ENCODE measurements around the gene NEURL1B.

NEURL1B gene

DNA sequence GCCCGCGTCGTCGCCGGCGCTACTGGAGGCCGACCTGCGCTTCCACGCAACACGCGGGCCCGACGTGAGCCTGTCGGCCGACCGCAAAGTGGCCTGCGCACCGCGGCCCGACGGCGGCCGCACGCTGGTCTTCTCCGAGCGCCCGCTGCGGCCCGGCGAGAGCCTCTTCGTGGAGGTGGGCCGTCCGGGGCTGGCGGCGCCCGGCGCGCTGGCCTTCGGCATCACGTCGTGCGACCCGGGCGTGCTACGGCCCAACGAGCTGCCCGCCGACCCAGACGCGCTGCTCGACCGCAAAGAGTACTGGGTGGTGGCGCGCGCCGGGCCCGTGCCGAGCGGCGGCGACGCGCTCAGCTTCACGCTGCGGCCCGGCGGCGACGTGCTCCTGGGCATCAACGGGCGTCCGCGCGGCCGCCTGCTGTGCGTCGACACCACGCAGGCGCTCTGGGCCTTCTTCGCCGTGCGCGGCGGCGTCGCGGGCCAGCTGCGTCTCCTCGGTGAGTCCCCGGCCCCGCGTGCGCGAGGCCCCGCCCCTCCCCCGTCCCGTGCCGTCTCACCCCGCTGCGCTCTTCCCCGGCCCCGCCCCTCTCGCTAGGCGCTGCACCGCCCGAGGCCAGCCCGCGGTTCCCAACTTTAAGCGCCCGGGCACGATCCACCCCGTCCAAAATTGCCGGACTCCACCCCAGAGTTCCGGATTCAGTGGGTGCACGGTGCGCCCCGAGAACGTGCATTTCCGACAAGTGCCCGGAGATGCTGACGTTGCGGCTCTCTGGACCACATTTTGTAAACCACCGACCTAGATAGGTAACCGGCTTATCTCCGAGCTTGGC, 42.8 kb downstream of the NEURL1B start:
- peaks cover 21% of the 10 kb centered on the region for H3K36me3 ChIP-seq (ENCODE audit: insufficient read depth, low read length)
- no peak overlapping the region for H3K4me3 ChIP-seq (ENCODE audit: low read depth in 1 of 2, low read length in 2 of 2)
- no peak overlapping the region for H3K27ac ChIP-seq (ENCODE audit: low read depth, low read length)

DNA sequence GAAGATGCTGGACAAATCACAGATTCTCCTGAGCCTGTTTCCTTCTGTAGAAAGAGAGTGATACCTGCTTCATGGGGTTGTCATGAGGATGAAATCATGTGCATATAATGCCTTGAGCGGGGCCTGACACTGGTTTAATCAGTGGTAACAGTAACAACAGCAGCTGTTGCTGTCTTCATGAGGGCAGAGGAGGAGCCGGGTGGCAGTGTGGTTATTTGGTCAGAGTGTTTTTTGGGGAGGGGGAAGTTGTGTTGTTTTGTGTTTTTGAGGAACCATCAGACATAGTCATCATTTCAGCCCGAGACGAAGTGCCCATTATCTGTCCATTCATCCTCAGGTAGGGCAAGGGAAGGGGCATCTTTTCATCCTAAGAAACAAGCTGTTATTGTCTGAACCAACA, 44.0 kb downstream of the NEURL1B start:
- no peak overlapping the region for H3K4me3 ChIP-seq (ENCODE audit: low read depth in 1 of 2, low read length in 2 of 2)
- no peaks in the 10 kb centered on the region for H3K9me3 ChIP-seq (ENCODE audit: low read length)
- peaks cover 37% of the 10 kb centered on the region for H3K4me1 ChIP-seq (ENCODE audit: insufficient read depth, low read length)
- H3K9ac ChIP-seq (ENCODE audit: low read length) = no peak overlapping the region
- peaks cover 26% of the 10 kb centered on the region for H3K36me3 ChIP-seq (ENCODE audit: insufficient read depth, low read length)
- peak overlapping the region; percentile 25 for H3K27ac ChIP-seq (ENCODE audit: low read depth, low read length)
- H3K27me3 ChIP-seq (ENCODE audit: control insufficient read depth in 1 of 2, insufficient read depth in 2 of 2, low read length in 2 of 2) = no peaks in the 10 kb centered on the region

More for the DNA sequence above, 42.8 kb downstream of the NEURL1B start:
- Histone ChIP-seq H3K9ac (ENCODE audit: low read length) (no peak overlapping the region), H3K9me3 (ENCODE audit: low read length) (no peaks in the 10 kb centered on the region), H3K27me3 (ENCODE audit: control insufficient read depth in 1 of 2, insufficient read depth in 2 of 2, low read length in 2 of 2) (no peaks in the 10 kb centered on the region), H3K4me1 (ENCODE audit: insufficient read depth, low read length) (peaks cover 37% of the 10 kb centered on the region)

DNA sequence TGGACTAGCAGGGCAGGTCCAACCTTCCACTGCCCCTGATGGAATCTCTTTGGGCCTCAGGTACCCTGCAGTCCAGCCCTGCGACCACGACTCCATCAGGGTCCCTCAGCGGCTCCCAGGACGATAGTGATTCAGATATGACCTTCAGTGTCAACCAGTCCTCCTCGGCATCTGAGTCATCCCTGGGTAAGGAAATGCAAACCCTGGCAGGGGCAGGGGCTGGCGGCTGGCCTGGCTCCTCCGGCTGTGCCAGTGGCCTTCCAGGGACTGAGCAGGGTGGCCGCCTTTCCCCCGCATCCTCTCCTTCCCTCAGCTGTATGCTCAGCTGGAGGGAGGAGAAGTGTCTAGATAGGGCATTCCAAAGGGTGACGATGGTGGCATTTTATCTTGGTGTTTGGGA, 45.0 kb downstream of the NEURL1B start:
- Histone ChIP-seq H3K27me3 (ENCODE audit: control insufficient read depth in 1 of 2, insufficient read depth in 2 of 2, low read length in 2 of 2) (no peaks in the 10 kb centered on the region), H3K36me3 (ENCODE audit: insufficient read depth, low read length) (peaks cover 25% of the 10 kb centered on the region), H3K4me3 (ENCODE audit: low read depth in 1 of 2, low read length in 2 of 2) (no peak overlapping the region), H3K9ac (ENCODE audit: low read length) (no peak overlapping the region), H3K27ac (ENCODE audit: low read depth, low read length) (peak overlapping the region; percentile 25), H3K4me1 (ENCODE audit: insufficient read depth, low read length) (peaks cover 34% of the 10 kb centered on the region), H3K9me3 (ENCODE audit: low read length) (no peaks in the 10 kb centered on the region)

DNA sequence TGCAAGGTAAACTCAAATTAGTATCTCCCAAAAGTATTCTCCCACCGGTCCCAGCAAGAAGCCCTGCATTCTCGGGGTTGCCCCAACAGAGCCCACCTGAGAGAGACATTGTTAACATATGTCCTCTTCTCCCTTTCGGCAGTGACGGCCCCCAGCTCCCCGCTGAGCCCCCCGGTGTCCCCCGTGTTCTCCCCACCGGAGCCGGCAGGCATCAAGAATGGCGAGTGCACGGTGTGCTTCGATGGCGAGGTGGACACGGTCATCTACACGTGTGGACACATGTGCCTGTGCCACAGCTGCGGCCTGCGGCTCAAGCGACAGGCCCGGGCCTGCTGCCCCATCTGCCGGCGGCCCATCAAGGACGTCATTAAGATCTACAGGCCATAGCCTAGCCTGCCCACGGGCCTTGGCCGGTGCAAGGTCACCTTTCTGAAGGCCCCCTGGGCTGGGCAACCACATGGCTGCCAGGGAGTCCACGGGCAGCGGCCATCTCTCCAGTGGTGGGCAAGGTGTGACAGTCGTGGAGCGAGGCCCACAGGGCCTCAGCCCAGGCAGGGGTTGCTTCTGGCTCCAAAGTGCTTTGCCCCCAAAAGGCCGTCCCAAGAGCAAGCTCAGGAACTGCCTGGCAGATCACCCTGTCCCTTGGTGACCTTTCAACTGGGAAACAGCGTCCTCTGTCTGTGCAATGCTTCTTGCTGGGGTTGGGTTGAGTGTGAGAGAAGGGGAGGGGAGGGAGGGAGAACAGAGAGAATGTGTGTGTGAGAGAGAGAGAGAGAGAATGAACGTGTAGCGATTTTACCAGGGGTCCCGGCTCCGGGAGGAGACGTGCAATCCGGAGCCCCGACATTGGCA, 45.7 kb downstream of the NEURL1B start:
- peak overlapping the region; percentile 25 for H3K27ac ChIP-seq (ENCODE audit: low read depth, low read length)
- no peaks in the 10 kb centered on the region for H3K9me3 ChIP-seq (ENCODE audit: low read length)
- H3K4me3 ChIP-seq (ENCODE audit: low read depth in 1 of 2, low read length in 2 of 2) = no peak overlapping the region
- peaks cover 34% of the 10 kb centered on the region for H3K4me1 ChIP-seq (ENCODE audit: insufficient read depth, low read length)
- H3K27me3 ChIP-seq (ENCODE audit: control insufficient read depth in 1 of 2, insufficient read depth in 2 of 2, low read length in 2 of 2) = no peaks in the 10 kb centered on the region
- H3K9ac ChIP-seq (ENCODE audit: low read length) = no peak overlapping the region
- H3K36me3 ChIP-seq (ENCODE audit: insufficient read depth, low read length) = peaks cover 19% of the 10 kb centered on the region

DNA sequence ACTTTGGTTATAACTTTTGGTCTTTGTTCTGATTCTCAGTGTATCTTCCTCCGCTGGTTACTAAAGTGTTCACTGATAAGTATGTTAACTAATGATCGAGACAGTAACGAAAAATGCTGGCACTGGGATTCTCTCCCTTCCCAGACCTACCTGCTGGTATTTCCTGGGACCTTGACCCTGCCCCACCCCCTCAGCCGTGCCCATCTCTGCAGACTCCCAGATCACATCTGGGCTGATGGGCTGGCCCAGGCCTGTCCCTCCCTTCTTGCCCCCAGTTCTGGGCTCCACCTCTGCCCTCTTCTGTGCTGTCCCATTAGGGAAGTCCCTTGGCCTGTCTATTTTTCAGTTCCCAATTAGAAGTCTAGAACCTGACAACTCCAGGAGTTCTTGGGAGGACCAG, 46.9 kb downstream of the NEURL1B start:
- Histone ChIP-seq H3K27ac (ENCODE audit: low read depth, low read length) (peak overlapping the region; percentile 28), H3K4me1 (ENCODE audit: insufficient read depth, low read length) (peaks cover 40% of the 10 kb centered on the region)

DNA sequence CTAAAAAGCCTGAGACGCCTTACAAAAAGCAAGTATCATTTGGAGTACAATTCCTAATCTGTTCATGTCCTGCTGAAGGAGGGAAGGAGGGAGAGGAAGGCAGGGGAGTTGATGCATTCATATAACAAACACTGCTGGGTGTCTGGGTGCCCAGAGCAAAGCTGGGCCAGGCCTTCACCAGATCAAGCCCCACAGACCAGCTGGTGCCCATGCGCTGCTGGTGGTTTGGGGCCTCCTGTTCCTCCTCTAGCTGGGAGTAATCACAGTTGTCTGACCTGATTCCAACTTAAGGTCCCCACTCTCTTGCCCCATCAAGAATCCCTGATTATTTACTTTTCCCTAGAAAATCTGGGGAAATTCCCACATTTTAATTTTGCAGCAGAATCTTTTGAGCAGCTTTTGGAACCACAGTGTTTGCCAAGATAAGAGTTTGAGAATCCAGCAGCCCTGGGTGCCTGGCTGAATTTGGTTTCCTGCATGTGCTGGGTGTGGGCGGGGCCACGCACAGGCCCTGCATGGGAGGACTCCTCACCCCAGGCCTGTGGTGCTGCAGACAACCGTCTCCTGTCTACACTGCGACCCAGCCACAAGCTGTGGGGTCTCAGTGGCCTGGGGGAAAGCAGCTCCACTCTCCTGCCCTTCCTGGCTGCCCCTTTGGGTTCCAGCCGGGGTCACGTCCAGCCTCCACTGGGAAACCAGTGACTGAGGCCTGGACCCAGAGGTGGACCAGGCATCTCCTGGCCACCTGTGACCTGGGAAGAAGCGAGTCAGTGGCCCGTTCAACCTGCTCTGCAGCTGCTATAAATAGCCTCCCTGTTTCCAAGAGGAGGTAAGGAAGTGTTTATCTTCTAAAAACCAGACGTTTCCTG, 47.5 kb downstream of the NEURL1B start:
- Histone ChIP-seq H3K27ac (ENCODE audit: low read depth, low read length) (peak overlapping the region; percentile 83), H3K4me1 (ENCODE audit: insufficient read depth, low read length) (peaks cover 46% of the 10 kb centered on the region), H3K9ac (ENCODE audit: low read length) (no peak overlapping the region), H3K4me3 (ENCODE audit: low read depth in 1 of 2, low read length in 2 of 2) (no peak overlapping the region), H3K9me3 (ENCODE audit: low read length) (no peaks in the 10 kb centered on the region), H3K27me3 (ENCODE audit: control insufficient read depth in 1 of 2, insufficient read depth in 2 of 2, low read length in 2 of 2) (no peaks in the 10 kb centered on the region), H3K36me3 (ENCODE audit: insufficient read depth, low read length) (peaks cover 17% of the 10 kb centered on the region)

More for the DNA sequence above, 46.9 kb downstream of the NEURL1B start:
- peaks cover 17% of the 10 kb centered on the region for H3K36me3 ChIP-seq (ENCODE audit: insufficient read depth, low read length)
- H3K9me3 ChIP-seq (ENCODE audit: low read length) = no peaks in the 10 kb centered on the region
- no peak overlapping the region for H3K4me3 ChIP-seq (ENCODE audit: low read depth in 1 of 2, low read length in 2 of 2)
- no peak overlapping the region for H3K9ac ChIP-seq (ENCODE audit: low read length)
- H3K27me3 ChIP-seq (ENCODE audit: control insufficient read depth in 1 of 2, insufficient read depth in 2 of 2, low read length in 2 of 2) = no peaks in the 10 kb centered on the region

DNA sequence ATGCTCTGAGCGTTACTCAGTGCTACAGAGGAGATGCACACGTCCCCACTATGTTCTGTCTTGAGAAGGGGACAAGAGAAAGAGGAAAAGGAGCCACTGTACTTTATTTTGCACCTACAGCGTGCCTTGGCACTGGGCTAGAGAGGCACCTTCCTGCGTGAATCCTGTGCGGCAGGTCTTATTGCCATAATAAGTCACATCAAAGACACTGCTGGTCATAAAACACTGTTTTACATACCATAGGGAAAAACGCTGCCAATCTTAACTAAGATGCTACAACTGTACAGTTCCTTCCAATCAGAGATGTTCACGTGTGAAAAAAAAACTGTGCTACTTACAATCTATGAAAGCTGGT, 48.1 kb downstream of the NEURL1B start:
- Histone ChIP-seq H3K9me3 (ENCODE audit: low read length) (no peaks in the 10 kb centered on the region), H3K9ac (ENCODE audit: low read length) (no peak overlapping the region), H3K4me3 (ENCODE audit: low read depth in 1 of 2, low read length in 2 of 2) (no peak overlapping the region), H3K27ac (ENCODE audit: low read depth, low read length) (peak overlapping the region; percentile 83), H3K27me3 (ENCODE audit: control insufficient read depth in 1 of 2, insufficient read depth in 2 of 2, low read length in 2 of 2) (no peaks in the 10 kb centered on the region), H3K4me1 (ENCODE audit: insufficient read depth, low read length) (peaks cover 46% of the 10 kb centered on the region), H3K36me3 (ENCODE audit: insufficient read depth, low read length) (peaks cover 17% of the 10 kb centered on the region)

DNA sequence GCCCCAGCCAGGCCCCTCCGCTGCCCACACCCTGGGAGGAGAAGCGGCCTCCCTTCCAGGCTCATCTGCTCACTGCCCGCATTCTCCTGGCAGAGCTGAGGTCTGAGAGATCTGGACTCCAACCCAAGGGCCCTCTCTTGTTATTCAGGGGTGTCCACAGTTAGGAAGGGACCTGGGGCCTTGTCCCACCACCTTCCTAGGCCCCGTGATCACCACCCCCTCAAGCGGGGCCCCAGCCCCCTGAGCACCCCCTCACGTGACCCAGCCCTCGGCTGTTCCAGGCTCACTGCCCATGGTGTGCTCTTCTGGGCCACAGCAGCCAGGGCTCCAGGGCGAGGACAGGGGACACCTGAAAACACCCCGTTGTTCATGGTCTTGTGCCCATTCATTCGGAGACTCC, 48.7 kb downstream of the NEURL1B start:
- peak overlapping the region; percentile 83 for H3K27ac ChIP-seq (ENCODE audit: low read depth, low read length)
- peaks cover 17% of the 10 kb centered on the region for H3K36me3 ChIP-seq (ENCODE audit: insufficient read depth, low read length)
- H3K4me1 ChIP-seq (ENCODE audit: insufficient read depth, low read length) = peaks cover 46% of the 10 kb centered on the region
- H3K9me3 ChIP-seq (ENCODE audit: low read length) = no peaks in the 10 kb centered on the region
- H3K27me3 ChIP-seq (ENCODE audit: control insufficient read depth in 1 of 2, insufficient read depth in 2 of 2, low read length in 2 of 2) = no peaks in the 10 kb centered on the region
- no peak overlapping the region for H3K9ac ChIP-seq (ENCODE audit: low read length)
- no peak overlapping the region for H3K4me3 ChIP-seq (ENCODE audit: low read depth in 1 of 2, low read length in 2 of 2)

DNA sequence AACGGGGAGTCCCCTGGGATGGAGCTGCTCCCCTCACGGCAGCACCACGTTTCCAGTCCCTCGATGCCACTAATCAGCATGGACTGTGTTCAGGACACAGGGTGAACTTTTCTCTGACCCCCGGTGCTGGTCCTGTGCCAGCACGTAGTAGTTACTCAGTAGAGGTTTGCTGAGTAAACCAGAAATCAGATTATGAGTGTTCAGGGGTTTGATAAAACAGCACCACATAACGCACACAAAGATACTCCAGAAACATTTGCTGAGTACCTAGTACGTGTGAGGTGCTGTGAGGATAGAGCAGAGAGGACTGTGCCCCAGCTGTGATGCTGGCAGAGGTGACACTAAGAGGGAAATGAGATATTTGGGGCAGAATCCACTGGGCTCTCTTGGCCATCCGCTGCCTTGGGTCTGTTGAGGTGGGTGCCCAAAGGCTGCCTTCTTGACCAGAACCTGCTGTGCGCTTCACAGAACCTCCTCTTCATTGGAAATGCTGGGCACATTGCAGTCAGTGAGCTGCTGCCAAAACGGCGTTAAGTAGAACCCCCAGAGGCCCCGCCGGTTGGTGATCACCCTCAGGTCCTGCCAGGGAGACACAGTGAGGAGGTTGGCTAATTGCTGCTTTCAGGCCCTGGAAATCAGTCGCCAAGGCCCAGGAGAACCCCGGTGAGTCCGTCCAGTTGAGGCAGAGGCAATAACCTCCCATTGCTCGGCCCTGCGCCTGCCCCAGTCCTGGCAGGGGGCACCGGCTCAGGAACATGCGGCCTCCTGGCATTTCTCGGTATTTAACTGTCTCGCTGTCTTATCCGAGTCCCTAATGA, 49.4 kb downstream of the NEURL1B start:
- Histone ChIP-seq H3K9me3 (ENCODE audit: low read length) (no peaks in the 10 kb centered on the region), H3K9ac (ENCODE audit: low read length) (no peak overlapping the region), H3K27ac (ENCODE audit: low read depth, low read length) (peak overlapping the region; percentile 83), H3K27me3 (ENCODE audit: control insufficient read depth in 1 of 2, insufficient read depth in 2 of 2, low read length in 2 of 2) (no peaks in the 10 kb centered on the region), H3K36me3 (ENCODE audit: insufficient read depth, low read length) (peaks cover 15% of the 10 kb centered on the region), H3K4me3 (ENCODE audit: low read depth in 1 of 2, low read length in 2 of 2) (no peak overlapping the region), H3K4me1 (ENCODE audit: insufficient read depth, low read length) (peaks cover 49% of the 10 kb centered on the region)

DNA sequence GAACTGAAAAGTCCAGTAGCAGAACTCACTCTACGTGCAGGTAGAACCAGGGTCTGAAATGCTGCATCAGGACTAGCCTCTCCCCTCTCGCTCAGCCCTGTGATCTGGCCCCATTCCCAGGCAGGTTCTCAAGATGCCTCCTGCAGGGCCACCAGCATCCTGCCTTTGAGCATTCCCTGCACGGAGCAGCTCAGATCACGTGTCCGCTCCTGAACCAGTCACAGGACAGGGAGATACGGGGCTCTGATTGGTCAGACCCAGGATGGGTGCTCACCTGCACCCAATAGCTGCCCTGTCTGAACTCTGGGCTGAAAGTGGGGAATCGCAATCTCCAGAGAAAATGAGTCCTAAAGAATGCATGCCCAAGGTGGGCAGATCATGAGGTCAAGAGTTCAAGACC, 50.8 kb downstream of the NEURL1B start:
- Histone ChIP-seq H3K36me3 (ENCODE audit: insufficient read depth, low read length) (peaks cover 7% of the 10 kb centered on the region), H3K4me1 (ENCODE audit: insufficient read depth, low read length) (peaks cover 61% of the 10 kb centered on the region)

More for the DNA sequence above, 50.8 kb downstream of the NEURL1B start:
- no peak overlapping the region for H3K4me3 ChIP-seq (ENCODE audit: low read depth in 1 of 2, low read length in 2 of 2)
- no peak overlapping the region for H3K27ac ChIP-seq (ENCODE audit: low read depth, low read length)
- no peak overlapping the region for H3K9ac ChIP-seq (ENCODE audit: low read length)
- H3K27me3 ChIP-seq (ENCODE audit: control insufficient read depth in 1 of 2, insufficient read depth in 2 of 2, low read length in 2 of 2) = no peaks in the 10 kb centered on the region
- no peaks in the 10 kb centered on the region for H3K9me3 ChIP-seq (ENCODE audit: low read length)
